ENCODE data around the gene KIF20A. TPM values are rescaled to one million over a fixed set of nuclear protein-coding genes. Genes with fewer than 3 reads are reported as not detected.

KIF20A gene
- total and polyA plus RNA-seq, 9 donors = 0.10 to 3.1 (median 0.43) TPM; not detected in 2

- H3K27ac ChIP-seq = no peak overlapping the region
- H3K4me1 ChIP-seq (ENCODE audit: insufficient read depth) = peaks cover 5% of the 10 kb centered on the region
- no peak for DNase-seq
- H3K4me3 ChIP-seq = no peak overlapping the region
- WGBS, 3 donors = 88 to 94% (median 90%) methylated on average over 5 of the region's 5 CpGs
- no peaks in the 10 kb centered on the region for H3K36me3 ChIP-seq
- H3K27me3 ChIP-seq = no peaks in the 10 kb centered on the region
- TF ChIP-seq CTCF (IDR thresholded peaks at IDR 0.05) (no peak), EP300 (IDR thresholded peaks at IDR 0.05) (no peak), POLR2A (IDR thresholded peaks at IDR 0.05) (no peak)
- H3K9me3 ChIP-seq = no peaks in the 10 kb centered on the region
- intact Hi-C loops (cut with DNase I) = no loop called here
These were observed 1.9 kb downstream of the KIF20A start for GRCh38 chr5:138180841-138181240.

DNA sequence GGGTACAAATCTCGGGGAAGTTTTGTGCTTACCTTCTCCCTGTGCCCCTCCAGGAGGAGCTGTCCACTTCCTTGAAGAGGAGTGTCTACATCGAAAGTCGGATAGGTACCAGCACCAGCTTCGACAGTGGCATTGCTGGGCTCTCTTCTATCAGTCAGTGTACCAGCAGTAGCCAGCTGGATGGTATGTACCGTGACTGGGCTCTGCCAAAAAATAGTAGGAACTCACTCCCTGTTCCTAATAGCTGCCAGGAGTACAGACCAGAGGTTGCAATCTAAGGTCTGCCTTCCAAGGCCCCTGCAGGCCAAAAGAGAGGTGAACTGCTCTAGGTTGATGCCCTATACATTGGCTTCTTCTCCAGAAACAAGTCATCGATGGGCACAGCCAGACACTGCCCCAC, 3.9 kb downstream of the KIF20A start:
- Histone ChIP-seq H3K27ac (no peak overlapping the region), H3K4me3 (no peak overlapping the region), H3K27me3 (no peaks in the 10 kb centered on the region), H3K4me1 (ENCODE audit: insufficient read depth) (peaks cover 4% of the 10 kb centered on the region), H3K9me3 (no peaks in the 10 kb centered on the region), H3K36me3 (no peaks in the 10 kb centered on the region)
- TF ChIP-seq POLR2A (IDR thresholded peaks at IDR 0.05) (no peak), EP300 (IDR thresholded peaks at IDR 0.05) (no peak), CTCF (IDR thresholded peaks at IDR 0.05) (no peak)
- no peak for DNase-seq
- WGBS, 3 donors = 86 to 96% (median 87%) methylated on average over 6 of the region's 6 CpGs
- intact Hi-C loops (cut with DNase I) = no loop called here

- TF ChIP-seq CTCF (IDR thresholded peaks at IDR 0.05) = no peak
- no peak for TF ChIP-seq POLR2A (IDR thresholded peaks at IDR 0.05)
- no peak for TF ChIP-seq EP300 (IDR thresholded peaks at IDR 0.05)
- no peak for DNase-seq
- H3K27me3 ChIP-seq = no peaks in the 10 kb centered on the region
- WGBS, 3 donors = 83 to 90% (median 86%) methylated on average over 2 of the region's 2 CpGs
- H3K4me3 ChIP-seq = no peak overlapping the region
- intact Hi-C loops (cut with DNase I) = no loop called here
- no peak overlapping the region for H3K27ac ChIP-seq
- no peaks in the 10 kb centered on the region for H3K36me3 ChIP-seq
- no peaks in the 10 kb centered on the region for H3K9me3 ChIP-seq
- no peaks in the 10 kb centered on the region for H3K4me1 ChIP-seq (ENCODE audit: insufficient read depth)
These were observed 7.1 kb downstream of the KIF20A start for GRCh38 chr5:138186002-138186447.

GRCh38 chr5:138188626-138189025, 9.7 kb downstream of the KIF20A start:
- Histone ChIP-seq H3K27me3 (no peaks in the 10 kb centered on the region), H3K4me3 (no peak overlapping the region), H3K9me3 (no peaks in the 10 kb centered on the region), H3K27ac (no peak overlapping the region), H3K4me1 (ENCODE audit: insufficient read depth) (no peaks in the 10 kb centered on the region), H3K36me3 (no peaks in the 10 kb centered on the region)
- intact Hi-C loops (cut with DNase I) = no loop called here
- TF ChIP-seq CTCF (IDR thresholded peaks at IDR 0.05) (no peak), POLR2A (IDR thresholded peaks at IDR 0.05) (no peak), EP300 (IDR thresholded peaks at IDR 0.05) (no peak)
- WGBS, 3 donors = 82 to 88% (median 87%) methylated on average over 3 of the region's 3 CpGs
- DNase-seq = no peak

All from ovary (tissue), 9 donors.